GM18909 (cell line): Measurements from ENCODE around the gene C10orf71.

ENCODE experiments used
- ATAC-seq: cut with Tn5 transposase; IDR thresholded peaks from one replicate; pipeline ENCODE4 v1.9.1; 2021; ENCODE audit warnings: mild to moderate bottlenecking; ENCODE audit not compliant: unreplicated experiment, poor library complexity

C10orf71 gene

GRCh38 chr10:49312246-49312869 lies 13.4 kb downstream of the C10orf71 start:
- ATAC-seq = no peak

GRCh38 chr10:49313501-49314070 lies 14.6 kb downstream of the C10orf71 start:
- no peak for ATAC-seq

DNA sequence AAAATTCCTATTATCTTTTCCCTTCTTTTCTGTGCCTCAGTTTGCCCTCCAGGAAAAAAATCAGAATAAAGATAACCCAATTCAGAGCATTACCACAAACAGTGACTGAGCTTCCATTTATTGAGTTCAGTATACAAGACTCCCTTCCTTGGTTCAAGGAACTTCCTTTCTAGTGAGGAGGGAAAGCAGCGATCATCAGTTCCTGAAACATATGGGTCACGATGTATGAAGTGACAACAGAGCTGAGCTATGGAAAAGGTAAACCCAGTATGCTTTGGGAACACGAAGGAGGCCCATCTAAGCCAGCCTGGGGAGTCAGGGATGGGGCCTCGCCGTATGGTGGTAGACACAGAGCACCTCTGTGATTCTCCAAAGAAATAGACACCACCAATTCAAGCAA lies 15.8 kb downstream of the C10orf71 start:
- no peak for ATAC-seq

- no peak for ATAC-seq
These were observed 19.1 kb downstream of the C10orf71 start for GRCh38 chr10:49318028-49318427.

- ATAC-seq = no peak
These were observed 19.8 kb downstream of the C10orf71 start for GRCh38 chr10:49318755-49319154.

DNA sequence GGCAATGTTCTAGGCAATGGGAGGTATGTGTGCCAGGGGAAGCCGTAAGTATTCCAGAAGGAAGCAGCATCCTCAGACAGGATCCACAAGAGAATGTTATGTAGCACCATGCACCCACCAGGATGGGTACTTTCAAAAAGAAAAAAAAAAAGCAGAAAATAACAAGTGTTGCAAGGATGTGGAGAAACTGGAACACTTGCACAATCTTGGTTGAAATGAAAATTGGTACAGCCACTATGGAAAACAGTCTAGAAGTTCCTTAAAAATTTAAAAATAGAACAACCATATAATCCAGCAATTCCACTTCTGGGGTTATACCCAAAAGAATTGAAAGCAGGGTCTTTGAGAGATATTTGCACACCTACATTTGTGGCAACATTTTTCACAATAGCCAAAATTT lies 20.2 kb downstream of the C10orf71 start:
- ATAC-seq = no peak

GRCh38 chr10:49320191-49320590 lies 21.2 kb downstream of the C10orf71 start:
- ATAC-seq = no peak

GRCh38 chr10:49321021-49321420 lies 22.1 kb downstream of the C10orf71 start:
- ATAC-seq = no peak

DNA sequence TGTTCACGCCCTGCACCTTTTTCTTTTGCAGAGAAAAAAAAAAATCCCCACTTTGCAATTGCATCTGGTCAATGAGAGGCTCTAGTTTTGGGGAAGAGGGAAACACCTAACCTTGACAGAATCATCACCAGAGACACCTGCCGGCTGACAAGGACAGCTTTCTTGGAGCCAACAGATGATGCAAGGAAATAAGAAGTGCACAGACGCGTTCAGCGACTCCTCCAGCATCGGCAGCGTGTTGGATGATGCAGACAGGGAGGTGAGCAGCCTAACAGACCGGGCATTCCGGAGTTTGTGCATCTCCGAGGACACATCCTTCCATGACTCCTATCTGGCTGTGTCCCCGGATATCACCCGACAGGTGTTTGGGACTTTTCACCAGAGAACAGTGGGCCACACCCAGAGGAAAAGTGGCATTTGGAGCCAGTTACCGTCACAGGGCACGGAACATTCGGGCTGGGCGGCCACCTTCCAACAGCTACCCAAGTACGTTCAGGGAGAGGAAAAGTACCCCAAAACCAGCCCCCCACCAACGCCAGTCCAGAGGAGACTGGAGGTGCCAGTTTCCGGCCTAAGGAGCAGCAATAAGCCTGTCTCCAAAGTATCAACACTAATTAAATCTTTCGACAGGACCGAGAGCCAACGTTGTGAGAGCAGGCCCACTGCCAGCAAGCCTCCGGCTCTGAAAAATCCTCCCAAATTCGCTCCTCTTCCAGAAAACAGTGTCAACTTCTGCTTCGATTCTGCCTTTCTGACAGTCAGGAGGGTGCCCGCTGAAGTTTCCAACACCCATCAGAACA lies 23.6 kb downstream of the C10orf71 start:
- no peak for ATAC-seq

DNA sequence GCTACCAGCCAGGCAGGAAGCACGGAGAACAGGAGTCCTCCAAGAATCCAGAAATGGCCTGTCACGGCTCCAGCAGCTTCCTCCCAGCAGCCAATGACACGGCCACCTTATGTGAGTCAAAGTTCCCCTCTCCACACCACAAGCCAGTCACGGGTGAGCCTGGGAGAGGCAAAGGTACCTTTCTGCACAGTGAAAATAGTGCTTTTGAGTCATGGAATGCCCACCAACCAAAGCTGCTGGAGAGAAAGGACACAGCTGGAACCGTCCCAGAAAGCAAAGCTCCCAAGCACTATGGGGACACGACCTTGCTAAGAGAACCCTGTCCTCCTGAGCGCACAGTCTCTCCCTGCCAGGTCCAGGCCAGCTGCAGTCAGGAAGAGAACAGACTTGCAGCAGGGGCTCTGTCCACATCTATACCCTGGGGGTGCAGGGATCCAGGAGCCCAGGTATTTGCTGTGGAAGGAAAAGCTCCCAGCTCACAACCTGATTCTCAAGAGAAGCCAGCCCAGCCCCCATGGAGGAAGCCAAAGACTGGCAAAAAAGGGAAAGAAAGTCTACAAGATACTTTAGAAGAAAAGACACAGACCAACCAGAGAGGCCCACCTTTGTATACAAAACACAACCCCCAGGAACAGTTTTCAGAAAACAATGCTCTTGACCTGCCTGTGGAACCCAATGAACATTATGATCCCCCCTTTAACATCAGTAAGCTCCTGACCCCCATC lies 24.4 kb downstream of the C10orf71 start:
- no peak for ATAC-seq

- ATAC-seq = no peak
These were observed 24.9 kb downstream of the C10orf71 start for GRCh38 chr10:49323896-49324270.

DNA sequence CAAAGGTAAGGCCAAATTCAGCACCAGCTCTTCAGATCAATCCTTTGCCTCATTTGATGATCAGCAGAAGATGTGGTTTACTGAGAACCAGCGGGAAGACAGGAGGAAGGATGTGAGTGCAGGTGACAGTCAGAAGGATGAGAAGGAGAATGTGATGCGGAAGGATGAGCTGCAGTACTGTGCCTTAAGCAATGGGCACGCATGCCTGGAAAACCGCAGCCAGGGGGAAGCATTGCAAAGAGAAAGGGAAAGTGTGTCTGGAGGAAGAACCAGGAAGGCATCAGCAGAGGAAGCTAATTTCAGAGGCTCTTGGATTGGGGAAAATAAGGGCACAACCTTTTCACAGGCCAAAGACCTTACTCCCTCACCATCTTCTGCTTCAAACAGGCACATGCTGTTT lies 25.7 kb downstream of the C10orf71 start:
- no peak for ATAC-seq

GRCh38 chr10:49325131-49325915 lies 26.4 kb downstream of the C10orf71 start:
- ATAC-seq = no peak

- no peak for ATAC-seq
These were observed 27.2 kb downstream of the C10orf71 start for GRCh38 chr10:49325916-49326783.

- ATAC-seq = no peak
These were observed 28.3 kb downstream of the C10orf71 start for GRCh38 chr10:49327036-49327813.

- ATAC-seq = no peak
These were observed 29.6 kb downstream of the C10orf71 start for GRCh38 chr10:49328401-49329145.

DNA sequence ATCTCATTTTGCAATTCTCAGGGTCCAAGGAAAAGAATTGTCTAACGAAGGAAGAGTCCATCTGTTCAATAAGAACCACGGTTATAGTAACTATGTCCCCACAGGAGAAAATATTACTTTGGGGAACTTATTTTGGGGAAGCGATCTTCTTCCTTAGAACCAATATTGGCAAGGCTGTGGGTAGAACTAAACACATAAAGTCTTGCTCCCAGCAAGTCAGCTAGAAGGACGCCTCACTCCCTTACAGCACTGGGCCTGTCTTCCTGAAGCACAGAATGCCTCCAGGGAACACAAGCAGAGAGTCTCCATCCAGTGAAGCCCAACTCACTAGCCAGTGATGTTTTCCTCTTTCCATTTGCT lies 30.2 kb downstream of the C10orf71 start:
- no peak for ATAC-seq

GRCh38 chr10:49330127-49330665 lies 31.2 kb downstream of the C10orf71 start:
- ATAC-seq = no peak
